NCI-H2081 (cell line): ENCODE results near the gene PRSS48.
"Not testable (repeated sequence)": the region's sequence is repeated elsewhere in the genome, so short reads cannot be mapped to it uniquely, and the experiment has no call there.

Source experiments
- DNase-seq, 2 experiments: peaks; one replicate each; lab custom pipeline; 2025; lab: John Stamatoyannopoulos, UW

The PRSS48 gene

DNA sequence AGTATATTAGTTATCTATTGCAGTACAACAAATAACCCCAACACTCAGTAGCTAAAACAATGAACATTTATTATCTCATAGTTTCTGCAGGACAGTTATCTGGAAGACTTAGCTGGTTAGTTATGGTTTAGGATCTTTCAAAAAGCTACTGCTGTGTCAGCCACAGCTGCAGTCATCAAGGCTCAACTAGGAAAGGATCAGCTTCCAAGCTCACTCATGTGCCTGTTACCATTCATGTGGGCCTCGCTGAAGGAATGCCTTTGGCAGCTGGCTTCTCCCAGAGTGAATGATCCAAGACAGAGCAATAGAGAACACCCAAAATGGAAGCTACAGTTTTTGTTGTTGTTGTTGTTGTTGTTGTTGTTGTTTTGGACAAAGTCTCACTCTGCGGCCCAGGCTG, 13.5 kb upstream of the PRSS48 start:
- DNase-seq, result no peak

DNA sequence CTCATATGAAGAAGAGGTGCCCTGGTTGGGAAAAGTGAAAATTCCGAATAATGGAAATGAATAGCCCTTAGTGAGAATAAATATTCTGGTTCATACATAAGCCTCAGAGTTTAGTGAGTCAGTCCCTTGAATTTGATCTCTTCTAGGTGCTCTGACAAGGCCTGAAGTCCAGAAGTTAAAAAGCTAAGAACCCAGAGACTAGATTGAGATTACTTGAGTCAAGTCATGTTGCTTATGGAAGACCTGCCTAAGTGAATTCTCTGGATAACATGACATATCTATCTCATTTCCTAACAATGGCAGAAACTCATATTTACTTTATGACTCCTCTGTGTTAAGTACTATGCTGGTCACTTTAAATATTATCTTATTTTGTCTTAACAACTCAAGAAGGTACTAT, 10.5 kb upstream of the PRSS48 start:
- DNase-seq, result no peak

DNA sequence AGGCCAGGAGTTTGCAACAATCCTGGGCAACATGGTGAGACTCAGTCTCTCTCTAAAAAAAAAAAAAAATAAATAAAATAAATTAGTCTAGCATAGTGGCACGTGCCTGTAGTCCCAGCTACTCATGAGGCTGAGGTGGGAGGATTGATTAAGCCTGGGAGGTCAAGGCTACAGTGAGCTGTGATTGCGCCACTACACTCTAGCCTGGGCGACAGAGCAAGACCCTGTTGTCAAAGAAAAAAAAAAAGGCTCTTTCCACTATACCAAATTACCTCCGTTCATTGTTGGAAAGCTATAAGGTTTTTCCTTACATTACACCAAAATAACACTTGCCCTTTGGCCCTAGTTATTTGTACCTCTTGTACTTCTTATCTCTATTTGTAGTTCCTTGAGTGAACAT, 9.9 kb upstream of the PRSS48 start:
- DNase-seq, result no peak

DNA sequence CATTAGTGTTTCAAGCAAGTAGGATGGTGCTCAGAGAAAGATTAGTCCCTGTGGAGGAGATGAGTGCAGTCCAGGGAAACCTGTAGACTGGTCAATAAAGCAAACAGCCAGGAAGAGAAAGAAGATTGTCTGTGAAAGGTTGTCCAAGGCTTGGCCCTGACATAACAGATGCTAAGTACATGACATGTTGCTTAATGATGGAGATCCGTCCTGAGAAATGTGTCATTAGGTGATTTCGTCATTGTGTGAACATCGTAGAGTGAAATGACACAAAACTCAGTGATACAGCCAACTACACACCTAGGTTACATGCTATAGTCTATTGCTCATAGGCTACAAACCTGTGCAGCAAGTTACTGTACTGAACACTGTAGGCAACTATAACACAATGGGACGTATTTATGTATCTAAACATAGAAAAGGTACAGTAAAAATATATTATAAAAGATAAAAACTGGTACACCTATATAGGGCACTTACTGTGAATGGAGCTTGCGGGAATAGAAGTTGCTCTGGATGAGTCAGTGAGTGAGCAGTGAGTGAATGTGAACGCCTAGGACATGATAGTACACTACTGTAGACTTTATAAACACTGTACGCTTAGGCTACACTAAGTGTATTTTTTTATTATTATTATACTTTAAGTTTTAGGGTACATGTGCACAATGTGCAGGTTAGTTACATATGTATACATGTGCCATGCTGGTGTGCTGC, 9.0 kb upstream of the PRSS48 start:
- no peak for DNase-seq

DNA sequence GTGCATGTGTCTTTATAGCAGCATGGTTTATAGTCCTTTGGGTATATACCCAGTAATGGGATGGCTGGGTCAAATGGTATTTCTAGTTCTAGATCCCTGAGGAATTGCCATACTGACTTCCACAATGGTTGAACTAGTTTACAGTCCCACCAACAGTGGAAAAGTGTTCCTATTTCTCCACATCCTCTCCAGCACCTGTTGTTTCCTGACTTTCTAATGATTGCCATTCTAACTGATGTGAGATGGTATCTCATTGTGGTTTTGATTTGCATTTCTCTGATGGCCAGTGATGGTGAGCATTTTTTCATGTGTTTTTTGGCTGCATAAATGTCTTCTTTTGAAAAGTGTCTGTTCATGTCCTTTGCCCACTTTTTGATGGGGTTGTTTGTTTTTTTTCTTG, 8.1 kb upstream of the PRSS48 start:
- DNase-seq, result not testable (repeated sequence)

DNA sequence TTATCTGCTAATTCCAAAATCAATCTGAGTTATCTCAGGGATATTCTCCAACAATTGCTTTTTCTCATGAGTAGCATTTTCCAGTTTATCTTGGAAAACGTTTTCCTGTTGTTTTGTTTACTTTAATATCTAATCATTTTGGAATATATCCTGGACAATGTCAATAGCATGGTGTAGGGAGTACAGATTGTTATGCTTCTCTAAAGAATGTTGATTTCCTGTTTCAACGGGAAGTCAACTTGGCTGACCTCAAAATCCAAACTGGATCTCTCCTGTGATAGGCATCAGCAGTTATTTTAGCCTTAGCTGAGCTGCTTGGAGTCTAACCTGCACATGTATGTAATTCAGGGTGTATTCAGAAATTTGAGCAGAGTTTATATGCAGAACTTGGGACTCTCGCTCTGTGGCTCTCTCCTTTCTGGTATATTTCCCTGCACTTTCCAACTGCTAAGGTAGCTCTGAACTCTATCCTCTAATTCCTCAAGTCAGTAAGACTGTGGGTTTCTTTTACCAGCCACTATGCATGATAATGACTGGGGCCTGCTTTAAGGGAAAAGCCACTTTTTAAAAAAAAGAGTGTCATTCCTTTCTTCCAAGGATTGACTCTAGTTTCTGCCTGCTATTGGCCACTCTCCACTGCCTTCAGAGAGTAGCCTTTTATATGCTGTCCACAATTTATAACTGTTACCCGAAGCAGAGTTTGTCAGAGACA, 7.7 kb downstream of the PRSS48 start:
- DNase-seq, result no peak

DNA sequence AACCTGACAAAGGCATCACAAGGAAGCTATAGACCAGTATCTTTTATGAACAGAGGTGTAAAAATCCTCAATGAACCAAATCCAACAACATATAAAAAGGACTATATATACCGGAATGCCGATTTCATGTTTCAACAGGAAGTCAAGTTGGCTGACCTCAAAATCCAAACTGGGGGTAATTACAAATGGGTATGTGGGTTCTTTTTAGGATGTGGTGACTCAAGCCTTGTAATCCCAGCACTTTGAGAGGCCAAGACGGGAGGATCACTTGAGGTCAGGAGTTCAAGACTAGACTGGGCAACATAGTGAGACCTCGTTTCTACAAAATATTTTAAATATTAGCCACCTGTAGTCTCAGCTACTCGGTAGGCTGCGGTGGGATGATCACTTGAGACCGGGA, 10.4 kb downstream of the PRSS48 start:
- DNase-seq, result no peak

DNA sequence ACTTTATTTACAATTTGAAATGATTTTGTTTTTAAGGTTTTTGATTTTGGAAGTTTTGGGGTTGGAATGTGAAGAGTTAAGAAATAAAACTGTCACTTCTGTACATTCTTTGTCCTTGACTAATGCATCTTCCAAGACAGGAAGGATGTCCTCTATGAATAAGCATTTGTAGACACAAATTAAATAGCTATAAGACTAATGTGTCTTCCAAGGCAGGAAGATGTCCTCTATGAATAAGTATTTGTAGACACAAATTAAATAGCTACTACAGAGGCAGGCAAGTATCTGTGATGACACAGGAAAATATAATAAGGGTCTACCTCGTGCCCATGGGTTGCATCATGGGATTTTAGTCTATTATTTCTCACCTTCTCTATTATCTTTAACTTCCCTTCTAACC, 14.5 kb downstream of the PRSS48 start:
- no peak for DNase-seq

DNA sequence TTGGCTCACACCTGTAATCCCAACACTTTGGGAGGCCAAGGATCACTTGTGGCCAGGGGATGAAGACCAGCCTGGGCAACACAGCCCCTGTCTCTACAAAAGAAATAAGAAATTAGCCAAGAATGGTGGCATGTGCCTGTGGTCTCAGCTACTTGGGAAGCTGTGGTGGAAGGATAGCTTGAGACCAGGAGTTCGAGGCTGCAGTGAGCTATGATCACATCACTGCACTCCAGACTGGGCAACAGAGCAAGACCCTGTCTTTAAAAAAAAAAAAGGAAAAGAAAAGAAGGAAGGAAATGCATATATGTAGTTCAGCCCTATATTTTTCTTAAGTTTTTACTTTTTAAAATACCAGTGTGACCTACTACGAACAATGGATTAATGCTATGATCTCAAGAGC, 15.1 kb downstream of the PRSS48 start:
- DNase-seq, result no peak

DNA sequence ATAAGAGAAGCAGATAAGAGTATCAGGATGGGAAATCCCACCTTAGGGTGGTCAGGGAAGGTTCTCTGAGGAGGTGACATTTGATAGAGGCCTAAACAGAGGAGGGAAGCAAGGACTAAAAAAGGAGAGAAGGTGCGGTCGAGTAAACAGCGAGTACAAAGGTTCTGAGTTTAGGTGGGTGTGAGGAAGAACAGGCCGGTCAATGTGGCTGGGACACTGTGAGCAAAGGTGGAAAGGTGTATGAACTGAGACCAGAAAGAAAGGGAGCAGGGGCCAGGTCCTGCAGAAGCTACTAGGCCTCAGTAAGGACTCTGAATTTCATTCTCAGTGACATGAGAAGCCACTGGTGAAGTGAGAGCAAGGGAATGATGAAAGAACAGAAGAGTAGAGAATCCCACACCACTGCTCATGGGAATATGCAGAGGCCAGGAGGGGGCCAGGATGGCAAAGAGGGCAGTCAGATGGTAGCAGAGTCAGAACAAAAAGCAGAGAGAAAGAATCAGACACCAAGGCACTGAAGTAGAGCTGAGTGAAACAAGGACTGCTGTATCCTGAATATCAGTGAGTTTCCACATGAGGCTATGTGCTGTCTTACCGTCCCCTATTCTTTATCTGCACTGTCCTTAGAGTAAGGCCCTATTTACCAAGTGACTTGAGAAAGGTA, 18.0 kb downstream of the PRSS48 start:
- no peak for DNase-seq

DNA sequence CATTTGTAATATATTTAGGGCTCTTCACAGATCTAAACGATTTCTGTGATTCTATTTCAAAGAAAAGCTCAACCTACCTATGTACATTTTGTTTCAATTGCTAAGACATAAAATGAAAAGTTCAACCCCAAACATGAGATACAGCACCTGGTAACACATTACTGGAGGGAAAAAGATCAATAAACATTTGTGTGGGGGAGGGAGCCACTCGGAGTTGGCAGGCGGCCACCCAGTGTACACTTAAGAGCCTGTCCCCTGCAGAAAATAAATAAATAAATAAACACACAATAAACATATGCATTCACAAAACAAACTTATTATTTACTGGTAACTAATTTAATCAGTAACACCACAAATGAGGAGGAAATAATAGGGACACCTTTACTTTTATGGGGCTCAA, 19.3 kb downstream of the PRSS48 start:
- DNase-seq, result no peak

DNA sequence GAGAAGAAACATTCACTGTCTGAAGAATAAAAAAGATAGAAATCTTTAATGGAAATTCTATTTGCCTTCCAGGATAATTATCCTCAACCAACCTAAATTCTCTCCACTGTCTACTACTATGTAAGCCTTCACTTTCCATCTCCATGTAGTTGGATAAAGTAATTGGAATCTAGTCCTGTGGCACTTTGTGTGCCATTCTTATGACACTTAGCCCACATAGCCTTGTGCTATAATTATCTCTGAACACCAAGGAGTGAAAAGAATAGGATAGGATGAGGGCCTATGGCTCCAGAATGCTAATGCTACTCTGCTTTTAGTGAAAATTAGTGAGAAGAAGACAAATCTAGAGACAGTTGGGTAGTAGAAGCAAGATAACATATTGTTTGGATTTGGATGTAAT, 20.2 kb downstream of the PRSS48 start:
- no peak for DNase-seq

DNA sequence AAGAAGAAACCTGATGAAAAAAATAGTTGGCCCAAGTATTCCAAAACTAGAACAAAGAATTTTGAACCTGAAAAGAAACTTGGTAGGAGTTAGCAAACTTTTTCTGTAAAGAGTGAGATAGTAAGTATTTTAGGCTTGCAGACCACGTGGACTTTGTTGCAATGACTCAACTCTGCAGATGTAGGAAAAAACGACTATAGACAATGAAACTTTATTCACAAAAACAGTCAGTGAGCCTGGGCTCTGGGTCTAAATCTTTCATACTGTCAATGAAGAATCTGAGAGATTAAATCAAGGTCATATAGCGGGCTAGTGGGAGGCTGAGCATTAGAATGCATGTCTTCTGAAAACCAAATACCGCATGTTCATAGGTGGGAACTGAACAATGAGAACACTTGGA, 25.5 kb downstream of the PRSS48 start:
- DNase-seq, result no peak

DNA sequence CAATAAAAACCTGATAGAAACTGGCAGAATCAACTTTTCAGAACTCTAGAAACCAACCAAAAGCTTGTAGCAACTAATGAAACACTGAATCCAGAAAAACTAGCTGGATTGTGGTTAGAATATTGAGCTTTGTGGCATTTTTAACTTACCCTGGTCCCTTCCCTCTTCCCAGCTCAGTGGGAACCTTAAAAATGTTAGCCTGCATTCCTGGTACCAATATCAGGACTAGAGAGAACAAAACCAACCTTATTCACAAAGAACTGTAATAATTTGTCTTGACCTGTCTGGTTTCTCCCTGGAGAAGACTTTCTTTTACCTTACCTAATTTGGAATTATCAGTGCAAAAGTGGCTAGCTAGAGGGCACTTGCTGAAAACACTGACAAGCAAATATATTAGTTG, 27.3 kb downstream of the PRSS48 start:
- no peak for DNase-seq

DNA sequence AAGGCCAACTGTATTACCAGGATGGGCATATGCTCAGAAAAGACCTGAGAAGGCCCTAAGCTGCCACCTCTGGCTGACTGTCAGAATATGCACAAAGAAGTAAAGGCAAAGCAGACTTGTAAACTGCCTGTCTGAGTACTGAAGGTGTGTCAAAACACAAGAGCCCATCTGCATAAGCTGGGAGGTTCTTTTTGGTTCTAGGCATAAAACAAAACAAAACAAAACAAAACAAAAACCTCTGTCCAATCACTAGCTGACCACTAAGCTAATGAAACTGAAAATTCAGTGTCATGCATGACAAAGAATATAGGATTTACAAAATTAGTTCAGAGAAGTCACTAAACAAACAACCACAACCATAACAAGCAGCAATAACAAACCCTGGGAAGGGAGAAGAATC, 27.8 kb downstream of the PRSS48 start:
- no peak for DNase-seq

DNA sequence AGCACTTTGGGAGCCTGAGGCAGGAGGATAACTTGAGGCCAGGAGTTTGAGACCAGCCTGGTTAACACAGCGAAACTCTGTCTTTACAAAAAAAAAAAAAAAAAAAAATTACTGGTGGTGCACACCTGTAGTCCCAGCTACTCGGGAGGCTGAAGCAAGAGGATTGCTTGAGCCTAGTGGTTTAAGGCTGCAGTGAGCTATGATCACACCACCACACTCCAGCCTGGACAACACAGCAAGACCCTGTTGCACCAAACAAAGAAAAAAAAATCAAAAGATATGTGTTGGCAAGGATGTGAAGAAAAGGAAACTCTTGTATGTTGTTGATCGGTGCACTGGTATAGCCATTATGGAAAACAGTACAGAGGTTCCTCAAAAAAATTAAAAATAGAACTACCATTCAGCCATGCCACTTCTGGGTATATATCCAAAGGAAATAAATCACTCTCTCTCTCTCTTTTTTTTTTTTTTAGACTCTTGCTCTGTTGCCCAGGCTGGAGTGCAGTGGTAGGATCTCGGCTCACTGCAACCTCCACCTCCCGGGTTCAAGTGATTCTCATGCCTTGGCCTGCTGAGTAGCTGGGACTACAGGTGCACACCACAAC, 33.3 kb downstream of the PRSS48 start:
- no peak for DNase-seq

DNA sequence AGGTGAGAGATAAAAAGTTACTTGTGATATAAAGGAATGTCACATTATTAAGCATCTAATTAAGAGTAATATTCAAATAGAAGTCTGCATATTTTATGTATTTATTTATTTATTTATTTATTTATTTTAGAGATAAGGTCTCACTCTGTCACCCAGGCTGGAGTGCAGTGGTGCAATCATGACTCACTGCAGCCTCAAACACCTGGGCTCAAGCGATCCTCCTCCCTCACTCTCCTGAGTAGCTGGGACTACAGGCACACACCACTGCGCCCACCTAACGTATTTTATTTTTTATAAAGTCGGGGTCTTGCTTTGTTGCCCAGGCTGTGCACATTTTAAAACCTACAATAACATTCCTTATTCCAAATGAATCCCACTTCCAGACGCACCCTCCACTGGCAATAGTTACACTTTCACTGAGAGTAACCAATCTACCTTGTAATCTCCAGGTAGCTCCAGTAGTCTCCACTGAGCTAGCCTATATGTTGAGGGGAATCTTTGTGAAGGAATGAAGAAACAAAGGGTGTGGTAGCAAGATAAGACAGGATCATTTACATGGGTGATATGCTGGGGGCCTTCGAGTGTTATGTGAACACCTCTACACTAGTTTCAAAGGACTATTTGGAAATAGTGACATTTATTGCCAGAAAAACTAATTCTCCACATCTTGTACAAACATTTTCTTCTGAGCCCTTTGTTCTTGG, 36.5 kb downstream of the PRSS48 start:
- DNase-seq, result no peak

DNA sequence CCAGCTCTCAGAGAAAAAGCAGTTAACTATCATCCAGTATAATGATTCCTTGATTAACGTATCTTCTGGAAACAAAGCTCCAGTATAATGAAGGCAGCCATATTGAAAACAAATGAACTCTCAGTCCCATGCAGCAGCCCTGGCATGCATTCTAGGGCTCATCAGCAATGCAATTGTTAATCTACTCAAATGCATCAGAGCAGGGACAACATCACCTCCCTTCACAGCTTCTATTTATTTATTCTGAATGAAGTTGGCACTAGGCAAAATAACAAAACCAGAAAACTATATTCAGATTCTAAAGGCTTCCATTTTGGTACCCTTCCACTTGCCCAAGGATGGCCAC, 37.0 kb downstream of the PRSS48 start:
- no peak for DNase-seq

DNA sequence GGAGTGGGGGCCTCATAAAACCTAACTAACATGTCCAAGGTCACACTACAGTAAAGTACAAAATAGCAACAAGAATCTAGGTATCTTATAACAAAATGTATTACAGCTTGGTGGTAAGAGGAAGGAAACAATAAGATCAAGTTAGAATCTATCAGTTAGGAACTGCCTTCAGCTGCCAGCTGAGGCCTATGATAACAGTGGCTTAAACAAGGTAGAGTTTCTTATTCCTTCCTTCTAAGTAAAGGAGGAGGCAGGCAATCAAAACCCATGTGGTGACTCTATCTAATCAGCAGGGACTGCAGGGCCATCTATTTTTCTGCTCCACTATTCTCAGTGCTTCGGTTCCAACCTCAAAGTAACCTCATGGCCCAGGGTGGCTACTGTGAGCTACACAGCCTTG, 37.5 kb downstream of the PRSS48 start:
- no peak for DNase-seq

DNA sequence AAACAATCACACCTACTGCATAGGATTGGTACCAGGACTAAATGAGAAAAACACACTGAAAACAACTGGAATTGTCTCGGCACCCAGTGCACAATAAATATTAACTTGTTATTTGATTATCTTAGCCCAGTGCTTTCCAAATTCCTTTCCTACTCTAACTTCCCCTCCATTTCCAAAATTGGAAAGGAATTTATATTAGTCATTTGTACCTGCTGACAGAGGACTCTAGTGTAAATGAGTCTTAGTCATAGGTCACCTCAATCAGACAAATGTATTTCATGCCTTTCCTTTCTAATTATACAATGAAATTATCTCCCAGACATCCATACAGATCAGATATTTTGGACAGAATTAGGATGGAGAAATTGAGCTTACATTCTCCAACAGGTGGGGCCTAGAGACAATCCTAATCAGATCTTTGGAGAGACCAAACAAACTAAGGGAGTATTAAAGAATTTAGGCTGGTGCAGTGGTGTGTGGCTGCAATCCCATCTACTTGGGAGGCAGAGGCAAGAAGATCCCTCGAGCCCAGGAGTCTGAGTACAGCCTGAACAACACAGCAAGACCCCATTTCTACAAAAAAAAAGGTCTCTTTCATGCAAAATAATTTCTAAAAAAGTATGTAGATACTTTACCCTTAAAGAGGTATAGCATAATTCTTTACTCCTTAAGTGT, 38.4 kb downstream of the PRSS48 start:
- no peak for DNase-seq

DNA sequence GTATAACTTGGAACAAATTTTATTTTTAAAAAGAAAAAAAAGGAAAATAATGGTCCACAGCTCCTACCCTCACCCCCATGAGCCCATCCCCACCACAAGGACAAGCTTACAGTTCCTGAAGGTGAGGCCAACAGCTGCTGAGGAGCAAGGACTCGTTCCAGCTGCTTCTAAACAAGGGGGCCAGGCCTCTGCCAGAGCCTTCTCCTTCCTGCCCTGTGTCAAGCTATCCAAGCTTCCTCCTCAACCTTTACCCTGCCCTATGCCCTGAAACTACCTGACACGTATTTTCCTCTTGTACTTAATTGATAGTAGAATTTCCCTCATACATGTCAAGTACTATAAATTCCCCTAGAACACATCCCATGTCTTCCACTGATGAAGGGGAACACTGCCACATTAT, 39.7 kb downstream of the PRSS48 start:
- DNase-seq, result no peak
